ENCODE results near the gene ALPG.
A peak's percentile ranks its signal among the peaks of the same experiment; 100 is the strongest.
"Not testable (repeated sequence)": the region's sequence is repeated elsewhere in the genome, so short reads cannot be mapped to it uniquely, and the experiment has no call there.

The ALPG gene

GRCh38 chr2:232436381-232437194 is 29.9 kb downstream of the ALPG start:
- Mint-ChIP-seq H3K27ac (no peak overlapping the region), H3K9me3 (no peaks in the 10 kb centered on the region)

GRCh38 chr2:232437195-232437571 is 30.5 kb downstream of the ALPG start:
- H3K27ac Mint-ChIP-seq, result no peak overlapping the region
- no peak for ATAC-seq
- H3K36me3 Mint-ChIP-seq, result no peaks in the 10 kb centered on the region
- H3K9me3 Mint-ChIP-seq, result no peaks in the 10 kb centered on the region
- no peak for DNase-seq (ENCODE audit: low spot score in 2 of 2)
- H3K4me1 Mint-ChIP-seq, result peaks cover 10% of the 10 kb centered on the region
- H3K4me3 Mint-ChIP-seq, result no peak overlapping the region

More at GRCh38 chr2:232436381-232437194, 29.9 kb downstream of the ALPG start:
- no peaks in the 10 kb centered on the region for H3K36me3 Mint-ChIP-seq
- no peak overlapping the region for H3K4me3 Mint-ChIP-seq
- ATAC-seq (no peak), DNase-seq (ENCODE audit: low spot score in 2 of 2) (no peak)
- H3K4me1 Mint-ChIP-seq, result peaks cover 10% of the 10 kb centered on the region

- Mint-ChIP-seq H3K36me3 (no peaks in the 10 kb centered on the region), H3K27ac (no peak overlapping the region), H3K4me1 (peaks cover 10% of the 10 kb centered on the region), H3K4me3 (no peak overlapping the region), H3K9me3 (no peaks in the 10 kb centered on the region)
- DNase-seq (ENCODE audit: low spot score in 2 of 2), result no peak
- no peak for ATAC-seq
These were observed 31.4 kb downstream of the ALPG start for GRCh38 chr2:232438091-232438490.

GRCh38 chr2:232438951-232439757 is 32.5 kb downstream of the ALPG start:
- Mint-ChIP-seq H3K27ac (no peak overlapping the region), H3K4me1 (peaks cover 10% of the 10 kb centered on the region), H3K4me3 (no peak overlapping the region), H3K36me3 (no peaks in the 10 kb centered on the region), H3K9me3 (no peaks in the 10 kb centered on the region)
- ATAC-seq (peak; percentile 33), DNase-seq (ENCODE audit: low spot score in 2 of 2) (peak in 1 of 2 donors; percentile 73)

GRCh38 chr2:232439758-232440135 is 33.1 kb downstream of the ALPG start:
- Mint-ChIP-seq H3K36me3 (no peaks in the 10 kb centered on the region), H3K9me3 (no peaks in the 10 kb centered on the region), H3K27ac (no peak overlapping the region), H3K4me3 (no peak overlapping the region), H3K4me1 (peaks cover 10% of the 10 kb centered on the region)
- DNase-seq (ENCODE audit: low spot score in 2 of 2), result no peak
- no peak for ATAC-seq

- H3K4me1 Mint-ChIP-seq, result peaks cover 10% of the 10 kb centered on the region
- H3K27ac Mint-ChIP-seq, H3K36me3 Mint-ChIP-seq, H3K9me3 Mint-ChIP-seq, H3K4me3 Mint-ChIP-seq: not testable (repeated sequence)
- ATAC-seq (peak; percentile 80), DNase-seq (ENCODE audit: low spot score in 2 of 2) (peak; percentile 90 to 96)
These were observed 33.8 kb downstream of the ALPG start for GRCh38 chr2:232440220-232441018.

- DNase-seq (ENCODE audit: low spot score in 2 of 2) (no peak), ATAC-seq (no peak)
- no peaks in the 10 kb centered on the region for H3K9me3 Mint-ChIP-seq
- no peak overlapping the region for H3K27ac Mint-ChIP-seq
- no peaks in the 10 kb centered on the region for H3K36me3 Mint-ChIP-seq
- no peak overlapping the region for H3K4me3 Mint-ChIP-seq
- peaks cover 10% of the 10 kb centered on the region for H3K4me1 Mint-ChIP-seq
These were observed 34.6 kb downstream of the ALPG start for GRCh38 chr2:232441147-232441651.

- not testable (repeated sequence) for H3K27ac Mint-ChIP-seq; ATAC-seq; H3K9me3 Mint-ChIP-seq; H3K4me3 Mint-ChIP-seq; DNase-seq (ENCODE audit: low spot score in 2 of 2); H3K36me3 Mint-ChIP-seq
- peaks cover 10% of the 10 kb centered on the region for H3K4me1 Mint-ChIP-seq
These were observed 35.3 kb downstream of the ALPG start for GRCh38 chr2:232441922-232442321.

GRCh38 chr2:232442431-232442830 is 35.8 kb downstream of the ALPG start:
- ATAC-seq, result not testable (repeated sequence)

GRCh38 chr2:232443047-232443446 is 36.4 kb downstream of the ALPG start:
- H3K4me3 Mint-ChIP-seq; H3K36me3 Mint-ChIP-seq; ATAC-seq; H3K9me3 Mint-ChIP-seq; H3K27ac Mint-ChIP-seq; DNase-seq (ENCODE audit: low spot score in 2 of 2): not testable (repeated sequence)
- peaks cover 10% of the 10 kb centered on the region for H3K4me1 Mint-ChIP-seq

More at GRCh38 chr2:232442431-232442830, 35.8 kb downstream of the ALPG start:
- H3K27ac Mint-ChIP-seq; H3K9me3 Mint-ChIP-seq; DNase-seq (ENCODE audit: low spot score in 2 of 2); H3K36me3 Mint-ChIP-seq; H3K4me3 Mint-ChIP-seq: not testable (repeated sequence)
- peaks cover 10% of the 10 kb centered on the region for H3K4me1 Mint-ChIP-seq

- peaks cover 10% of the 10 kb centered on the region for H3K4me1 Mint-ChIP-seq
- not testable (repeated sequence) for ATAC-seq; H3K27ac Mint-ChIP-seq; H3K4me3 Mint-ChIP-seq; DNase-seq (ENCODE audit: low spot score in 2 of 2); H3K9me3 Mint-ChIP-seq; H3K36me3 Mint-ChIP-seq
These were observed 37.2 kb downstream of the ALPG start for GRCh38 chr2:232443669-232444408.

- Mint-ChIP-seq H3K9me3 (no peaks in the 10 kb centered on the region), H3K36me3 (no peaks in the 10 kb centered on the region), H3K4me3 (no peak overlapping the region), H3K27ac (no peak overlapping the region), H3K4me1 (peaks cover 10% of the 10 kb centered on the region)
- DNase-seq (ENCODE audit: low spot score in 2 of 2) (peak; percentile 63 to 83), ATAC-seq (peak; percentile 68)
These were observed 37.9 kb downstream of the ALPG start for GRCh38 chr2:232444409-232445148.

GRCh38 chr2:232445149-232445885 is 38.7 kb downstream of the ALPG start:
- not testable (repeated sequence) for H3K27ac Mint-ChIP-seq, H3K4me3 Mint-ChIP-seq

More at GRCh38 chr2:232445149-232445885, 38.7 kb downstream of the ALPG start:
- not testable (repeated sequence) for ATAC-seq; DNase-seq (ENCODE audit: low spot score in 2 of 2); H3K36me3 Mint-ChIP-seq; H3K9me3 Mint-ChIP-seq; H3K4me1 Mint-ChIP-seq
